IMR-90 (cell line): Measurements from ENCODE around the gene BCL11A.

Experiments used
- BHLHE40 ChIP-seq: fragments of 150-350 bp; IDR thresholded peaks from 2 replicates; pipeline ENCODE4 v1.6.1; 2016; ENCODE audit warnings: mild to moderate bottlenecking, low read depth, low read length
- CEBPB ChIP-seq: IDR thresholded peaks from 2 replicates; pipeline ENCODE4 v1.6.1; 2012; ENCODE audit warnings: low read depth, low read length, improper control_type of control experiment
- CHD1 ChIP-seq: IDR thresholded peaks from 2 replicates; pipeline ENCODE4 v1.6.1; 2012; ENCODE audit warnings: low read depth, low read length, improper control_type of control experiment
- CTCF ChIP-seq: conservative IDR thresholded peaks from 2 replicates; pipeline ENCODE4 v1.5.1; 2012; ENCODE audit warnings: mild to moderate bottlenecking, low read depth, low read length, improper control_type of control experiment
- FOS ChIP-seq: fragments of 150-350 bp; IDR thresholded peaks from 2 replicates; pipeline ENCODE4 v1.6.1; 2016; ENCODE audit warnings: low read depth, low read length
- MAFK ChIP-seq: IDR thresholded peaks from 2 replicates; pipeline ENCODE4 v1.6.1; 2012; ENCODE audit warnings: low read depth, low read length, improper control_type of control experiment
- MAZ ChIP-seq: IDR thresholded peaks from 2 replicates; pipeline ENCODE4 v1.6.1; 2012; ENCODE audit warnings: low read depth, mild to moderate bottlenecking, low read length, improper control_type of control experiment, moderate library complexity, borderline replicate concordance
- POLR2A ChIP-seq: IDR thresholded peaks from 2 replicates; pipeline ENCODE4 v1.6.1; 2012; ENCODE audit warnings: mild to moderate bottlenecking, low read depth, low read length
- RAD21 ChIP-seq: IDR thresholded peaks from 2 replicates; pipeline ENCODE4 v1.6.1; 2012; ENCODE audit warnings: low read length, improper control_type of control experiment
- RCOR1 ChIP-seq: IDR thresholded peaks from 2 replicates; pipeline ENCODE4 v1.6.1; 2012; ENCODE audit warnings: mild to moderate bottlenecking, low read length, improper control_type of control experiment; ENCODE audit not compliant: insufficient replicate concordance
- RFX5 ChIP-seq: IDR thresholded peaks from 2 replicates; pipeline ENCODE4 v1.8.0; 2012; ENCODE audit warnings: low read depth, mild to moderate bottlenecking, low read length, moderate library complexity
- SMC3 ChIP-seq: fragments of 150-350 bp; IDR thresholded peaks from 2 replicates; pipeline ENCODE4 v1.6.1; 2016; ENCODE audit warnings: low read depth, mild to moderate bottlenecking, antibody characterized with exemption, low read length, moderate library complexity
- USF2 ChIP-seq: fragments of 150-350 bp; IDR thresholded peaks from 2 replicates; pipeline ENCODE4 v1.6.1; 2017; ENCODE audit warnings: mild to moderate bottlenecking, antibody characterized with exemption, low read length, low read depth

GRCh38 chr2:60513996-60514395 lies 39.5 kb downstream of the BCL11A start:
- TF ChIP-seq CTCF (no peak), POLR2A (no peak), SMC3 (no peak), USF2 (no peak), BHLHE40 (no peak), RCOR1 (no peak), CHD1 (no peak), MAZ (no peak), RFX5 (no peak), RAD21 (no peak), MAFK (no peak), CEBPB (no peak), FOS (no peak)
